Measurements from ENCODE around the gene PCDH12. TPM values are rescaled to one million over a fixed set of nuclear protein-coding genes. Genes with fewer than 3 reads are reported as not detected.

The PCDH12 gene
- total and polyA plus RNA-seq, 2 of the 8 experiments (the other 6 are each of a cell fraction or from before 2014, with no cell fraction given): 0.06 to 0.17 TPM

DNA sequence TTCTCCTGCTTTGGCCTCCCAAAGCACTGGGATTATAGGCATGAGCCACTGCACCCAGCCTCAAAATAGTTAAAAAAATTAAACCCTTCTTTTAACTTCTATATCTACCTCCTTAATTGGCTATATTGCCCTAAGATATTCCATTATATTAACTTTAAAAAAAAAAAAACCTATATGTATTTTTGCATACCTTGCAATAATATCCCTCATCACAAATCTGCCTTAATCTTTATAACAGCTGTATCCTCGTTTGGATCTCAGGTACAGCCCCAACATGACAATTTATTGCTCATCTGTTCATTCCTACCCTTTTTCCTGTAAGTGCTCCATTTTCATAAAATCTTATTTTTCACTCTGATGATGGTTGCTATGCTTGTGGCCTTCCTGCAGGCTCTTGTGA is 42.2 kb upstream of the PCDH12 start:
- Histone ChIP-seq H3K9ac (replicated peaks in 1 of 4; ENCODE audit: extremely low read depth in 1 of 4, low read depth in 3 of 4, low read length in 3 of 4) (no peak overlapping the region), H3K18ac (ENCODE audit: extremely low read depth, low read length) (no peak overlapping the region), H2AK5ac (ENCODE audit: low read depth, low read length) (no peak overlapping the region), H3K14ac (ENCODE audit: insufficient read length) (no peak overlapping the region), H3K23ac (ENCODE audit: insufficient read length) (no peak overlapping the region), H2BK120ac (replicated peaks; ENCODE audit: low read depth, low read length) (no peak overlapping the region), H4K20me1 (replicated peaks in 1 of 2; ENCODE audit: control insufficient read depth in 1 of 2, insufficient read depth in 2 of 2, low read length in 2 of 2) (no peaks in the 10 kb centered on the region), H3K23me2 (ENCODE audit: low read depth, low read length) (no peaks in the 10 kb centered on the region), H3K56ac (replicated peaks; ENCODE audit: insufficient read length, low read depth, low read length) (no peak overlapping the region), H3K36me3 (ENCODE audit: control insufficient read depth in 2 of 4, insufficient read depth in 4 of 4, low read length in 3 of 4) (peaks cover 10 to 48% (median 30%) of the 10 kb centered on the region in 4 experiments), H3K27me3 (replicated peaks in 1 of 4; ENCODE audit: control insufficient read depth in 3 of 4, extremely low read depth in 1 of 4, insufficient read depth in 3 of 4, low read length in 3 of 4) (no peaks in the 10 kb centered on the region), H3K4ac (replicated peaks; ENCODE audit: insufficient read length, low read depth, low read length) (no peak overlapping the region), H2BK12ac (ENCODE audit: low read depth, low read length) (no peak overlapping the region), H2BK20ac (ENCODE audit: low read length) (no peak overlapping the region), H3K9me3 (ENCODE audit: insufficient read depth in 2 of 2, low read depth in 1 of 2, low read length in 1 of 2) (no peaks in the 10 kb centered on the region), H4K8ac (ENCODE audit: extremely low read depth, insufficient read depth, low read length) (no peak overlapping the region), H3K4me2 (ENCODE audit: insufficient read depth in 1 of 2, low read depth in 2 of 2, low read length in 2 of 2) (no peak overlapping the region), H3K27ac (ENCODE audit: low read depth, low read length) (no peak overlapping the region), H3K79me2 (ENCODE audit: control insufficient read depth in 1 of 2, insufficient read depth in 2 of 2, low read length in 2 of 2) (no peaks in the 10 kb centered on the region), H4K91ac (replicated peaks; ENCODE audit: insufficient read length, low read length) (no peak overlapping the region), H3K4me3 (ENCODE audit: extremely low read depth in 1 of 4, insufficient read depth in 2 of 4, low read depth in 3 of 4, low read length in 4 of 4) (no peak overlapping the region), H2BK5ac (ENCODE audit: low read depth, low read length) (no peak overlapping the region), H3K4me1 (replicated peaks in 1 of 4; ENCODE audit: control insufficient read depth in 3 of 4, insufficient read depth in 4 of 4, low read length in 3 of 4) (no peaks in the 10 kb centered on the region), H4K5ac (ENCODE audit: insufficient read length, low read depth, low read length) (no peak overlapping the region), H2BK15ac (ENCODE audit: low read length) (no peak overlapping the region), H2AFZ (ENCODE audit: low read length) (no peak overlapping the region), H3K79me1 (ENCODE audit: low read depth, low read length) (no peaks in the 10 kb centered on the region)
- ChIA-PET POLR2A (ENCODE audit: partially characterized antibody) (interaction anchor here (1.8 to 2.4 kb wide), 2 partner anchors 9 to 12 kb away, joined by 8 to 11 read pairs; partner anchors contain the start of gene GNPDA1), CTCF (ENCODE audit: partially characterized antibody) (interaction anchor here (0.7 to 4.0 kb wide), 11 partner anchors 7 to 308 kb away, joined by 3 to 24 read pairs (median 3); partner anchors contain the start of gene GNPDA1)
- DNase-seq (ENCODE audit: low read depth in 1 of 2, low spot score in 2 of 2) (no peak), FAIRE-seq (no peak)
- 79% methylated on average over 1 of the region's 1 CpG; no CpG with 5 or more reads in 1 of the 2 experiments for WGBS, 2 experiments (ENCODE audit: extremely low coverage in 1 of 2, insufficient coverage in 1 of 2, insufficient read length in 1 of 2, insufficient replicate concordance in 2 of 2, low coverage in 1 of 2, low lambda C conversion rate in 2 of 2, missing lambda C conversion rate in 1 of 2)
- TF ChIP-seq, protein P1, sequence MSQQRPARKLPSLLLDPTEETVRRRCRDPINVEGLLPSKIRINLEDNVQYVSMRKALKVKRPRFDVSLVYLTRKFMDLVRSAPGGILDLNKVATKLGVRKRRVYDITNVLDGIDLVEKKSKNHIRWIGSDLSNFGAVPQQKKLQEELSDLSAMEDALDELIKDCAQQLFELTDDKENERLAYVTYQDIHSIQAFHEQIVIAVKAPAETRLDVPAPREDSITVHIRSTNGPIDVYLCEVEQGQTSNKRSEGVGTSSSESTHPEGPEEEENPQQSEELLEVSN (IDR thresholded peaks at IDR 0.05): no peak
- no peak for TF ChIP-seq ASH2L (IDR thresholded peaks at IDR 0.05; ENCODE audit: low read length)
